GM10266 (cell line): ENCODE data around the gene TSPAN6.

Experiments
- DNase-seq: peaks from one replicate; pipeline ENCODE4 v3.0.0; 2012; ENCODE audit errors: extremely low spot score
- TF ChIP-seq, protein P1 (sequence below): IDR thresholded peaks from 2 replicates; pipeline ENCODE4 v1.5.1; 2012; ENCODE audit warnings: mild to moderate bottlenecking, low read depth; ENCODE audit not compliant: control insufficient read depth, insufficient read depth; ENCODE audit errors: missing control alignments

The TSPAN6 gene, protein sequence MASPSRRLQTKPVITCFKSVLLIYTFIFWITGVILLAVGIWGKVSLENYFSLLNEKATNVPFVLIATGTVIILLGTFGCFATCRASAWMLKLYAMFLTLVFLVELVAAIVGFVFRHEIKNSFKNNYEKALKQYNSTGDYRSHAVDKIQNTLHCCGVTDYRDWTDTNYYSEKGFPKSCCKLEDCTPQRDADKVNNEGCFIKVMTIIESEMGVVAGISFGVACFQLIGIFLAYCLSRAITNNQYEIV

DNA sequence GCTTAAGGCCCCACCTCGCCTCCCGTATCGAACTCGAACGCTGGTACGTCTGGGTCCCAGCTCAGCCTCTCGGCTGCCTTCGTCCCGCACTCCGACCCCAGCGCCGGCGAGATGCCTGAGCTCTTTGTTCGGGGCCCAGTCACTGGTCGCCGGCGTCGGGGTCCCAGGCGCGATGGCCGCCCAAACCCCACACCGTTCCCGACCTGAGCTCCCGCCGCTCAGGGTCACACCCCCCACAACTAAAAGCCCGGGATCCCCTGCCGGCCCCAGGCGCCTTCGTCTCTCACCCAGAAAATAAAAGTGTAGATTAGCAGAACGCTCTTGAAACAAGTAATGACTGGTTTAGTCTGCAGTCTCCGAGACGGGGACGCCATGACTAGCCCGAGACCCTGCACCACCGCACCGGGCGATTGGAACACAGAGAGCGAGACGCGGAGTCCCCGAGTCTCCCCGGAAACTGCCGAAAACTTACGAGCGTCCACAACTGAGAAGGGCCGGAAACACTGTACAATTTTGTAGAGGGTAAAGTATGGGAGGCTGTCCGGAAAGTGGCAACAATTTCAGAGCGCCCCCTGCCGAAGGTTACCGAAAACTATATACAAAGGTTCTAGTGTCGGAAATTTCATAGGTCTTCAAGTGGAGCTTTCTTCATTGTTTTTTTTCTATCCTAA lies at the start of gene TSPAN6:
TSPAN6 (minus strand) TSS at position 486 of the 671 bp plus-strand sequence; CDS start at position 374, 112 bp downstream.
- TF ChIP-seq, protein P1, sequence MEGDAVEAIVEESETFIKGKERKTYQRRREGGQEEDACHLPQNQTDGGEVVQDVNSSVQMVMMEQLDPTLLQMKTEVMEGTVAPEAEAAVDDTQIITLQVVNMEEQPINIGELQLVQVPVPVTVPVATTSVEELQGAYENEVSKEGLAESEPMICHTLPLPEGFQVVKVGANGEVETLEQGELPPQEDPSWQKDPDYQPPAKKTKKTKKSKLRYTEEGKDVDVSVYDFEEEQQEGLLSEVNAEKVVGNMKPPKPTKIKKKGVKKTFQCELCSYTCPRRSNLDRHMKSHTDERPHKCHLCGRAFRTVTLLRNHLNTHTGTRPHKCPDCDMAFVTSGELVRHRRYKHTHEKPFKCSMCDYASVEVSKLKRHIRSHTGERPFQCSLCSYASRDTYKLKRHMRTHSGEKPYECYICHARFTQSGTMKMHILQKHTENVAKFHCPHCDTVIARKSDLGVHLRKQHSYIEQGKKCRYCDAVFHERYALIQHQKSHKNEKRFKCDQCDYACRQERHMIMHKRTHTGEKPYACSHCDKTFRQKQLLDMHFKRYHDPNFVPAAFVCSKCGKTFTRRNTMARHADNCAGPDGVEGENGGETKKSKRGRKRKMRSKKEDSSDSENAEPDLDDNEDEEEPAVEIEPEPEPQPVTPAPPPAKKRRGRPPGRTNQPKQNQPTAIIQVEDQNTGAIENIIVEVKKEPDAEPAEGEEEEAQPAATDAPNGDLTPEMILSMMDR = no peak
- DNase-seq = peak; percentile 42

DNA sequence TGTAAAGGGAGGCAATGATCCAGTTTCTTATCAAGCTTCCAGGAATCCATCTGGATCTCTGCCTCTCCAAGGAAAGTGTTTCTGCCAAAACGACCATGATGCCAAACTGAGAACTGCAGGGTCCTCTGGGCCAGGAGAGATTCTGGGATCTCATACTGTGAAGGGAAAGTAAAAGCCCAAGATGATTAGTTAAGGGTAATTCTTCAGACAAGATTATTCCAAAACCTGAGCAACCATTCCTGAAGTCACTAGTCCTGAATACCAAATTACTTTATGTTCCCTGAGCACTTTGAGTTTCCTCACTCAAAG lies 49.3 kb upstream of the TSPAN6 start:
- TF ChIP-seq, protein P1 = no peak
- no peak for DNase-seq

DNA sequence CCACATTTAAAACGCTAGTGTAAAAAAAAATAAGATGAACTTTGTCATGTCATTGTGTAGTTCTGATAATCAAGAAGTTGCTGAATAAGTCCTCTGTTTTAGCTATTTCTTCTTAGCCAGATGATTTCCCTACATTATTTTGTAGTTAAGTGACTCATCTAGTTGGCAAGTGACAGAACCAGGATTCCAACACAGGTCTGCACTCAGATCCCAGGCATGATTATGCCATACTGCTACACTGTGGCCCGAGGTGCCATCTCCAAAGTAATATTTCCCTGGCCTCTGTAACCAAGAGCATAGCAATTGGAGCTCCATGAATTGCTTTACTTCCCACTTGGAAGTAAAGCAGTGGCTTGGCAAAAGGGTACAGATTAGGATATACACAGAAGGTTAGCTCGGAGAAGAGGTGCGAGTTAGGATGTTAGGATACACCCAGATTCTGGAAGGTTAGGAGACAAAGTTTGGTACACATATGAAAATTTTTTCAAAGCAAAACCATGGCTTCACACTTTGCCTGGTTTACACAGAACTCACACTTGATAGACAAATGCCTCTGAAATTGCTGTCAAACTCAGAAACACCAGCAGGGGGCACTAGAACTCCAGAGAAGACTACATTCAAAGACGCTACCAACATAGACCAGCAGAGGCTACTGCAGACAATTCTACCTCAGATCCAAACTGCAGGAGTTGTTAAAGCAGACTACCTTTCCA lies 48.8 kb upstream of the TSPAN6 start:
- peak; percentile 40 for DNase-seq
- TF ChIP-seq, protein P1 = peak; percentile 58

DNA sequence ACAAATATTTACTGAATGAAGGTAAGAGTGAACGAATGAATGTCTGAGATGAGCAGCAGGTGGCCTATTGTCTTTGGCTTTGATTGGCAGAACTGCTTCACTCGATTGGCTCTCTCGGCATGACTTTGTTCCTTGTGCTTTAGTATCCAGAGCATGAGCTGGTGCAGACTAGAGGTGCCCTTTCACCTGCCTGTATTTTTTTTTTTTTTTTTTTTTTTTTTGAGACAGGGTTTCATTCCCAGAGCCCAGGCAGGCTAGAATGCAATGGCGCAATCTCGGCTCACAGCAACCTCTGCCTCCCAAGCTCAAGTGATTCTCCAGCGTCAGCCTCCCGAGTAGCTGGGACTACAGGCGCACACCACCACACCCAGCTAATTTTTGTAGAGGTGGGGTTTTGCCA lies 46.3 kb upstream of the TSPAN6 start:
- TF ChIP-seq, protein P1 = no peak
- DNase-seq = no peak

DNA sequence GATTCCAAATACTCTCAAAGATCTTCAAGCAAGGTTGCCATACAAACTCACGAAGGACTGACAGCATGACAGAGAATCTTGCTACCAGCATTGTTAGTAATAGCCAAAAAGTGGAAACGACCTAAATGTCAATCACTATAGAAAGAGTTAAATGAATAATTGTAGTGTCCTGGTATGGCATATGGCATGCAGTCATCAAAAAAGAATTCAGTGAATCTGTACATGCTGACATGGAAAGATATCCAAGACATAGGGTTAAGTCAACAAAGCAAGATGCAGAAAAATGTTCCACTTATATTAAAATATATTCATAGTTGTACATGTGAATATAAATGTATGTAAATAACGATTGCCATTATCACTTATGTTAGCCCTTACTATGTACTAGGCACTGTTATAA lies 45.0 kb upstream of the TSPAN6 start:
- TF ChIP-seq, protein P1 = no peak
- no peak for DNase-seq

DNA sequence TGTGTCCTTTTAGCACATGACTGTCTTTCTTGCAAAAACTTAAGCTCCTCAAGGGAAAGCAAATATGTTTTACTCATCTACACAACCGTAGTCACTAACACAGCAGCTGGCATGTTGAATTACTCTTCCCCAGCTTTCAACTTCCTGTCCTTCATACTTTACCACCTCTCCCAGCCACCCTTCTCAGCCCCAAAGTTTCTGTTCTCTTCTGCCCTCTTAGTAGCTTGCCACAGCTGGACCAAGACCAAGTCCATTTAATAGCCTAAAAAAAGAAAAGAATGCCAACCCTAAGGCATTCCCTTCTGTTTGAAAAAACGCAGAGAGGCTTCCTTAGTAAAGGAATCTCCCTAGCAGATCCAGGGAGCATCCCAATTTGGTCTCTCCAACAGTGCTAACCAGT lies 44.1 kb upstream of the TSPAN6 start:
- TF ChIP-seq, protein P1 = no peak
- DNase-seq = no peak

DNA sequence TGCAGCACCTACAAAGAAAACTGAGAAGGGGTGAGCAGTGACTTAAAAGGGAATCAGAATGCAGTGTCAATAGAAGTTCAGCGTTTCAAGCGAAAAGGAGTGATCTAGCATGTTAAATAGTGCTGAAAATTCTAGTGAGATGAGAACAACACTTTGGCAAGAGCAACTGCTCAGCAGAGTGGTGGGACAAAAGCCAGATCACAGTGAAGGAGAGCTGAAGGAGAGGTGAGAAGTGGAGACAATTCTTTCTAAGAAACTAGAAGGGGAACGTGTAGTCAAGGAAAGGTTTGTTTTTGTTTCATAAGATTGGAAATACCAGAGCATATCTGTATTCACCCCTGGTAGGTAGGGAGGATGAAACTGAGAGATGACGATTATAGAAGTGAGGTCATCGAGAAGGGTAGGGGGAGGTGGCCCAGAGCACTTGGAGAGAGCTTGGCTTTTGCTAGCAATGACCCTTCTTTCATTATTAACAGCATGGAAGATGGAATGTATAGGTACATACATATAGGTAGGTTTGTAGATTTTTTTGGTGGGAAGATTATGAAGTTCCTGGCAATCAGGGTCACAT lies 41.1 kb upstream of the TSPAN6 start:
- TF ChIP-seq, protein P1 = no peak

More for the DNA sequence above, 41.1 kb upstream of the TSPAN6 start:
- no peak for DNase-seq
